Loucy (cell line): Measurements from ENCODE around the gene KIFC3.

Source experiments
- H2AFZ ChIP-seq: fragments of 200-600 bp; sonication (generic); 2 replicates; pipeline ENCODE4 v1.6.0; 2016; ENCODE audit warnings: antibody characterized with exemption, mild to moderate bottlenecking, low read length, moderate library complexity
- H3F3A ChIP-seq: fragments of 200-600 bp; 2 replicates; pipeline ENCODE4 v1.6.0; 2016; ENCODE audit warnings: antibody characterized with exemption, low read depth, mild to moderate bottlenecking
- H3K27me3 ChIP-seq: fragments of 200-600 bp; sonication (generic); 2 replicates; pipeline ENCODE4 v1.6.1; 2014; ENCODE audit warnings: low read length, mild to moderate bottlenecking; ENCODE audit not compliant: insufficient read depth, poor library complexity, severe bottlenecking
- H3K36me3 ChIP-seq: fragments of 200-600 bp; sonication (generic); 2 replicates; pipeline ENCODE4 v1.6.1; 2016; ENCODE audit warnings: low read length; ENCODE audit not compliant: insufficient read depth
- H3K4me1 ChIP-seq: fragments of 200-600 bp; sonication (generic); 2 replicates; pipeline ENCODE4 v1.5.1; 2014; ENCODE audit warnings: low read length, mild to moderate bottlenecking; ENCODE audit not compliant: insufficient read depth, poor library complexity, severe bottlenecking
- H3K4me2 ChIP-seq: fragments of 200-600 bp; sonication (generic); 2 replicates; pipeline ENCODE4 v1.6.0; 2014; ENCODE audit warnings: antibody characterized with exemption, low read length, low read depth, mild to moderate bottlenecking; ENCODE audit not compliant: poor library complexity, severe bottlenecking
- H3K4me3 ChIP-seq: fragments of 200-600 bp; sonication (generic); 2 replicates; pipeline ENCODE4 v1.5.1; 2014; ENCODE audit warnings: low read length, mild to moderate bottlenecking, mixed read lengths; ENCODE audit not compliant: poor library complexity, severe bottlenecking
- H3K79me2 ChIP-seq: fragments of 200-600 bp; sonication (generic); 2 replicates; pipeline ENCODE4 v1.6.1; 2014; ENCODE audit warnings: low read length; ENCODE audit not compliant: insufficient read depth
- H3K9ac ChIP-seq: fragments of 200-600 bp; sonication (generic); 2 replicates; pipeline ENCODE4 v1.6.0; 2014; ENCODE audit warnings: mild to moderate bottlenecking, low read depth, low read length, moderate library complexity; ENCODE audit not compliant: poor library complexity, severe bottlenecking
- H3K9me2 ChIP-seq: fragments of 200-600 bp; sonication (generic); replicated peaks from 2 replicates; pipeline ENCODE4 v1.6.1; 2016; ENCODE audit warnings: low read depth, low read length, mixed read lengths
- H3K9me3 ChIP-seq: fragments of 200-600 bp; sonication (generic); 2 replicates; pipeline ENCODE4 v1.6.1; 2014; ENCODE audit warnings: mild to moderate bottlenecking, antibody characterized with exemption, low read length, low read depth; ENCODE audit not compliant: insufficient read depth
- H4K20me1 ChIP-seq: fragments of 200-600 bp; sonication (generic); 2 replicates; pipeline ENCODE4 v1.6.0; 2014; ENCODE audit warnings: antibody characterized with exemption, low read length, mild to moderate bottlenecking; ENCODE audit not compliant: insufficient read depth, poor library complexity, severe bottlenecking
- EZH2phosphoT487 ChIP-seq: fragments of 200-600 bp; IDR thresholded peaks from 2 replicates; pipeline ENCODE4 v1.6.1; 2018; ENCODE audit warnings: antibody characterized with exemption, mild to moderate bottlenecking, moderate library complexity, borderline replicate concordance
- TF ChIP-seq, protein P1 (sequence below): fragments of 200-600 bp; sonication (generic); conservative IDR thresholded peaks from 2 replicates; pipeline ENCODE4 v1.5.1; 2014; ENCODE audit warnings: mild to moderate bottlenecking, antibody characterized with exemption, low read length

KIFC3 gene

DNA sequence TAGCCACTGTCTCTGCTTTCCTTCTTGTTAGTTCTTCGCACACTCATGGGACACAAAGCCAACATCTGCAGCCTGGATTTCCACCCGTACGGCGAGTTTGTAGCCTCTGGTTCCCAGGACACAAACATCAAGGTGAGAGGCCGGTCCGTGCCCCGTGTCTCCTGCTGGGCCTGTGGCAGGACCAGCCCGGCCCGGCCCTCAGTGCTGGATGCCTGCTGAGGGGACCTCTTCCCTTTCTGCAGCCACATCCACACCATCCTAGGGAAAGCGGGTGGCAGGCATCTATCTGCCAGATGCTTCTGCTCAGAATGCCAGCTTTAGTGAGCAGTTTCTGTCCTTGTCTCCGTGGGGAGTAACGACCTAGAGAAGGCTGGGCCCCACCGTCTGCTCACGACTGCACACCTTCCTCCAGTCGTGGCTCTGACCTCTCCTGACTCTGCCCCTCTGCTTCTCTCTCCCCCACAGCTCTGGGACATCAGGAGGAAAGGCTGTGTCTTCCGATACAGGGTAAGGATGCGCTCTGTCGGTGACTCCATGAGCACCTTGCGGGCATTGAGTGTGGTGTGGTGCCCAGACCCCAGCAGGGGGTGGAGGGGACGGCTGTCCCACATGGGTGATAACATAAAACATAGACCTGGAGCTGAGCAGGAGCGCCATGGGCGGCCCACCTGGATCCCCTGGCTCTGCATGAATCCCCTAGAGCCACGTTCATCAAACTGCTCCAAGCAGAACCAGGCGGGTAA lies 51.3 kb downstream of the KIFC3 start:
- H3K9me2 ChIP-seq, result no peaks in the 10 kb centered on the region
- H3K36me3 ChIP-seq, result peaks cover 17% of the 10 kb centered on the region; the same call in 1 of the 2 replicates
- H4K20me1 ChIP-seq, result no peaks in the 10 kb centered on the region
- TF ChIP-seq EZH2phosphoT487, result no peak
- no peak overlapping the region for H2AFZ ChIP-seq
- H3K4me1 ChIP-seq, result no peaks in the 10 kb centered on the region
- no peaks in the 10 kb centered on the region for H3K9me3 ChIP-seq
- no peaks in the 10 kb centered on the region for H3F3A ChIP-seq
- H3K4me2 ChIP-seq, result no peak overlapping the region
- no peaks in the 10 kb centered on the region for H3K27me3 ChIP-seq
- no peak overlapping the region for H3K9ac ChIP-seq
- no peaks in the 10 kb centered on the region for H3K79me2 ChIP-seq
- no peak overlapping the region for H3K4me3 ChIP-seq

DNA sequence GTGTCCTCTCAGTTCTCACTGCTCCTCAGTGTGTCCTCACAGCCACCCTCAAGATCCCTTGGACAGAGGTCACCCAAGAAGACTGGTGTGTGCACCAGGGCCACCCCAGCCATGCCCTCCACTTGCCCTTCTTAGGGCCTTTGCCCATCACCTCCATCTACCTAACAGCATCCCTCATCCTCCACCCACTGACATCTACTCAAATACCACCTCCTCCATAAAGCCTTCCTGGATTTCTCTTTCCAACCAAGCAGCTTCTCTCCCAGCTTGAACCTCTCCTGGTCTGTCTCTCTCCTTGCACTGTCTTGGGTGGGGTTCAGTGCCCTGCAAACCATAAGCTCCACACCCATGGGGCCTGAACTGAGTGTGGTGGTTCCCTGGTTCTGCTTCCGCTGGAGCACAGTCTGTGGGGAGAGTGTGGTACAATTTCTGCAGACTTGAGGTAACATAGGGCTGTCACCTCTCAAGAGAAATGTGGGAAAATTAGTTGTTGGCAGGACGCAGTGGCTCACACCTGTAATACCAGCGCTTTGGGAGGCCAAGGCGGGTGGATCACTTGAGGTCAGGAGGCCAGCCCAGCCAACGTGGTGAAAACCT lies 52.3 kb downstream of the KIFC3 start:
- Histone ChIP-seq H3K4me2 (no peak overlapping the region), H4K20me1 (no peaks in the 10 kb centered on the region), H3F3A (no peaks in the 10 kb centered on the region), H3K4me1 (no peaks in the 10 kb centered on the region), H3K4me3 (no peak overlapping the region), H3K9ac (no peak overlapping the region), H2AFZ (no peak overlapping the region), H3K79me2 (no peaks in the 10 kb centered on the region), H3K9me3 (no peaks in the 10 kb centered on the region), H3K36me3 (peaks cover 17% of the 10 kb centered on the region; the same call in 1 of the 2 replicates), H3K9me2 (no peaks in the 10 kb centered on the region), H3K27me3 (no peaks in the 10 kb centered on the region)
- no peak for TF ChIP-seq EZH2phosphoT487
- TF ChIP-seq, protein P1, sequence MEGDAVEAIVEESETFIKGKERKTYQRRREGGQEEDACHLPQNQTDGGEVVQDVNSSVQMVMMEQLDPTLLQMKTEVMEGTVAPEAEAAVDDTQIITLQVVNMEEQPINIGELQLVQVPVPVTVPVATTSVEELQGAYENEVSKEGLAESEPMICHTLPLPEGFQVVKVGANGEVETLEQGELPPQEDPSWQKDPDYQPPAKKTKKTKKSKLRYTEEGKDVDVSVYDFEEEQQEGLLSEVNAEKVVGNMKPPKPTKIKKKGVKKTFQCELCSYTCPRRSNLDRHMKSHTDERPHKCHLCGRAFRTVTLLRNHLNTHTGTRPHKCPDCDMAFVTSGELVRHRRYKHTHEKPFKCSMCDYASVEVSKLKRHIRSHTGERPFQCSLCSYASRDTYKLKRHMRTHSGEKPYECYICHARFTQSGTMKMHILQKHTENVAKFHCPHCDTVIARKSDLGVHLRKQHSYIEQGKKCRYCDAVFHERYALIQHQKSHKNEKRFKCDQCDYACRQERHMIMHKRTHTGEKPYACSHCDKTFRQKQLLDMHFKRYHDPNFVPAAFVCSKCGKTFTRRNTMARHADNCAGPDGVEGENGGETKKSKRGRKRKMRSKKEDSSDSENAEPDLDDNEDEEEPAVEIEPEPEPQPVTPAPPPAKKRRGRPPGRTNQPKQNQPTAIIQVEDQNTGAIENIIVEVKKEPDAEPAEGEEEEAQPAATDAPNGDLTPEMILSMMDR, result no peak

DNA sequence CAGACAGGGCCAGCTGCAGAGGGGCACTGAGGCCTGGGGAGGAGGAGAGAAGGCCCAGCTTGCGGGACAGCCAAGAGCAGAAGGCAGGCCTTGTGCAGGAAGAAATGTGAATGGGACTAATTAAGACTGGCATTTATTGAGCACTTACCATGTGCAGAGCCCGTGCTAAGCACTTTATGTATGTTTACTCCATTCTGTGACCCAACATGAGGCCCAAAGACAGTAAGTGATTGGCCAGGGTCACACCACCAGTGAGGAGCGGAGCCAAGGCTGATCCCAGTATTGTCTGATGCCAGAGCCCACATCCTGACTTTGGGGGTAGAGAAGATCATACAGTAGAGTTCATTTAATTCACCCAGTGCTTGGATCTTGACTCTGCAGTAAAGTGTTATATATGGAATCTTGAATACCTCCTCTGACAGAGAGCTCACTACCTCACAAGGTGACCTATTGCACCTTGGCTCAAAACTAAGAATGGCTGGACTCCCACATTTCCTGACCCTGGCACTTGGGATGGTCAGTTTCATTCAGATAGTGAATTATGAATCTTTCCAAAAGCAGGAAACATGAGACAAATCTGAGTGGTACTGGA lies 53.1 kb downstream of the KIFC3 start:
- Histone ChIP-seq H3K9ac (no peak overlapping the region), H3K4me2 (no peak overlapping the region), H2AFZ (no peak overlapping the region), H3K27me3 (no peaks in the 10 kb centered on the region), H3K36me3 (peaks cover 17% of the 10 kb centered on the region; the same call in 1 of the 2 replicates), H3K4me3 (no peak overlapping the region), H3F3A (no peaks in the 10 kb centered on the region), H3K79me2 (no peaks in the 10 kb centered on the region), H3K9me2 (no peaks in the 10 kb centered on the region), H3K4me1 (no peaks in the 10 kb centered on the region), H3K9me3 (no peaks in the 10 kb centered on the region), H4K20me1 (no peaks in the 10 kb centered on the region)
- TF ChIP-seq EZH2phosphoT487, result no peak
- TF ChIP-seq, protein P1, result no peak
